GM12878 (cell line): ENCODE data around the gene ZMIZ1.

ENCODE experiments used
- CREB1 ChIP-seq: IDR thresholded peaks from 2 replicates; pipeline ENCODE4 v1.6.1; 2012; ENCODE audit warnings: low read depth, mild to moderate bottlenecking, inconsistent platforms
- EP300 ChIP-seq, 2 experiments: fragments of 150-350 bp in 1 of 2; IDR thresholded peaks; 2 replicates each; pipeline ENCODE4 v1.6.1; 2011 to 2012; ENCODE audit warnings: low read depth in 2 of 2, low read length in 2 of 2, borderline replicate concordance in 1 of 2, improper control_type of control experiment in 1 of 2, inconsistent platforms in 1 of 2; ENCODE audit not compliant: control insufficient read depth in 1 of 2
- MXI1 ChIP-seq: fragments of 150-350 bp; IDR thresholded peaks from 2 replicates; pipeline ENCODE4 v1.6.1; 2011; ENCODE audit warnings: low read depth, mild to moderate bottlenecking, inconsistent platforms, low read length, improper control_type of control experiment
- NFIC ChIP-seq: IDR thresholded peaks from 2 replicates; pipeline ENCODE4 v1.6.1; 2012; ENCODE audit warnings: low read depth, mild to moderate bottlenecking, inconsistent platforms, low read length, moderate library complexity
- SMC3 ChIP-seq: IDR thresholded peaks from 2 replicates; pipeline ENCODE4 v1.6.1; 2011; ENCODE audit warnings: low read length, improper control_type of control experiment, borderline replicate concordance
- TF ChIP-seq, protein P1 (sequence below): fragments of 450-650 bp; formaldehyde crosslinking; IDR thresholded peaks from 2 replicates; pipeline ENCODE4 v1.4.0; 2022; ENCODE audit warnings: mild to moderate bottlenecking, moderate library complexity
- TF ChIP-seq, protein P2 (sequence below): fragments of 450-650 bp; IDR thresholded peaks from 2 replicates; pipeline ENCODE4 v1.6.1; 2017; ENCODE audit warnings: antibody characterized with exemption, mild to moderate bottlenecking, moderate library complexity
- TF ChIP-seq, protein P3 (sequence below): IDR thresholded peaks from 2 replicates; pipeline ENCODE4 v1.6.1; 2012; ENCODE audit warnings: low read length, inconsistent platforms
- TF ChIP-seq, protein P4 (sequence below), 3 experiments: IDR thresholded peaks in 2 of 3; conservative IDR thresholded peaks in 1 of 3; 2 replicates each; pipeline ENCODE4 v1.5.1; 2011; ENCODE audit warnings: low read depth in 3 of 3, low read length in 3 of 3, mild to moderate bottlenecking in 3 of 3, control low read depth in 2 of 3, moderate library complexity in 2 of 3, inconsistent platforms in 1 of 3, mixed read lengths in 1 of 3; ENCODE audit not compliant: control insufficient read depth in 2 of 3, insufficient read depth in 1 of 3; ENCODE audit errors: extremely low read depth in 1 of 3

DNA sequence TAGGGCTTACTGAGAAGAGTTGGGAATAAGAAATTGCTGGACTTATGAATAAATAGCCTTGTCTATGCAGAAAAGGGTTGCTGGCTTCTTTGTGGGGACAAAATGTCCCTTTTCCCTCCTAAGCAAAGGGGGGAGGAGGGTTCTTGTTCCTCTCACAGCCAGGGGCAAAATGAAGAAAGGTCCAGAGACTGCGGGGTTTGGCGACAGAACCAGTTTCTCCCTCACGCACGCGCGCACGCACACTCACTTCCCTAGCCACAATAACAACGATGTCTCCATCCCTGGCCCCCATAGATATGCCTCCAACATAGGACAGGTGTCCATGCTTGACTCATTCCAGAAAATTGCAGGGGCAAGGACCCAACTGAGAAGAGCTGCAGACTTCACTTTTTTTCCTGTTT lies 3.3 kb downstream of the ZMIZ1 start:
- no peak for TF ChIP-seq NFIC
- TF ChIP-seq, protein P1, sequence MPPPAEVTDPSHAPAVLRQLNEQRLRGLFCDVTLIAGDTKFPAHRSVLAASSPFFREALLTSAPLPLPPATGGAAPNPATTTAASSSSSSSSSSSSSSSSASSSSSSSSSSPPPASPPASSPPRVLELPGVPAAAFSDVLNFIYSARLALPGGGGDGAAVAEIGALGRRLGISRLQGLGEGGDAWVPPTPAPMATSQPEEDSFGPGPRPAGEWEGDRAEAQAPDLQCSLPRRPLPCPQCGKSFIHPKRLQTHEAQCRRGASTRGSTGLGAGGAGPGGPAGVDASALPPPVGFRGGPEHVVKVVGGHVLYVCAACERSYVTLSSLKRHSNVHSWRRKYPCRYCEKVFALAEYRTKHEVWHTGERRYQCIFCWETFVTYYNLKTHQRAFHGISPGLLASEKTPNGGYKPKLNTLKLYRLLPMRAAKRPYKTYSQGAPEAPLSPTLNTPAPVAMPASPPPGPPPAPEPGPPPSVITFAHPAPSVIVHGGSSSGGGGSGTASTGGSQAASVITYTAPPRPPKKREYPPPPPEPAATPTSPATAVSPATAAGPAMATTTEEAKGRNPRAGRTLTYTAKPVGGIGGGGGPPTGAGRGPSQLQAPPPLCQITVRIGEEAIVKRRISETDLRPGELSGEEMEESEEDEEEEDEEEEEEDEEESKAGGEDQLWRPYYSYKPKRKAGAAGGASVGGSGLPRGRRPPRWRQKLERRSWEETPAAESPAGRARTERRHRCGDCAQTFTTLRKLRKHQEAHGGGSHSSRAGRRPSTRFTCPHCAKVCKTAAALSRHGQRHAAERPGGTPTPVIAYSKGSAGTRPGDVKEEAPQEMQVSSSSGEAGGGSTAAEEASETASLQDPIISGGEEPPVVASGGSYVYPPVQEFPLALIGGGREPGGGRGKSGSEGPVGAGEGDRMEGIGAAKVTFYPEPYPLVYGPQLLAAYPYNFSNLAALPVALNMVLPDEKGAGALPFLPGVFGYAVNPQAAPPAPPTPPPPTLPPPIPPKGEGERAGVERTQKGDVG (CRISPR knock-in tag) = no peak
- no peak for TF ChIP-seq MXI1
- TF ChIP-seq, protein P2, sequence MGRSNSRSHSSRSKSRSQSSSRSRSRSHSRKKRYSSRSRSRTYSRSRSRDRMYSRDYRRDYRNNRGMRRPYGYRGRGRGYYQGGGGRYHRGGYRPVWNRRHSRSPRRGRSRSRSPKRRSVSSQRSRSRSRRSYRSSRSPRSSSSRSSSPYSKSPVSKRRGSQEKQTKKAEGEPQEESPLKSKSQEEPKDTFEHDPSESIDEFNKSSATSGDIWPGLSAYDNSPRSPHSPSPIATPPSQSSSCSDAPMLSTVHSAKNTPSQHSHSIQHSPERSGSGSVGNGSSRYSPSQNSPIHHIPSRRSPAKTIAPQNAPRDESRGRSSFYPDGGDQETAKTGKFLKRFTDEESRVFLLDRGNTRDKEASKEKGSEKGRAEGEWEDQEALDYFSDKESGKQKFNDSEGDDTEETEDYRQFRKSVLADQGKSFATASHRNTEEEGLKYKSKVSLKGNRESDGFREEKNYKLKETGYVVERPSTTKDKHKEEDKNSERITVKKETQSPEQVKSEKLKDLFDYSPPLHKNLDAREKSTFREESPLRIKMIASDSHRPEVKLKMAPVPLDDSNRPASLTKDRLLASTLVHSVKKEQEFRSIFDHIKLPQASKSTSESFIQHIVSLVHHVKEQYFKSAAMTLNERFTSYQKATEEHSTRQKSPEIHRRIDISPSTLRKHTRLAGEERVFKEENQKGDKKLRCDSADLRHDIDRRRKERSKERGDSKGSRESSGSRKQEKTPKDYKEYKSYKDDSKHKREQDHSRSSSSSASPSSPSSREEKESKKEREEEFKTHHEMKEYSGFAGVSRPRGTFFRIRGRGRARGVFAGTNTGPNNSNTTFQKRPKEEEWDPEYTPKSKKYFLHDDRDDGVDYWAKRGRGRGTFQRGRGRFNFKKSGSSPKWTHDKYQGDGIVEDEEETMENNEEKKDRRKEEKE = no peak
- TF ChIP-seq, protein P3, sequence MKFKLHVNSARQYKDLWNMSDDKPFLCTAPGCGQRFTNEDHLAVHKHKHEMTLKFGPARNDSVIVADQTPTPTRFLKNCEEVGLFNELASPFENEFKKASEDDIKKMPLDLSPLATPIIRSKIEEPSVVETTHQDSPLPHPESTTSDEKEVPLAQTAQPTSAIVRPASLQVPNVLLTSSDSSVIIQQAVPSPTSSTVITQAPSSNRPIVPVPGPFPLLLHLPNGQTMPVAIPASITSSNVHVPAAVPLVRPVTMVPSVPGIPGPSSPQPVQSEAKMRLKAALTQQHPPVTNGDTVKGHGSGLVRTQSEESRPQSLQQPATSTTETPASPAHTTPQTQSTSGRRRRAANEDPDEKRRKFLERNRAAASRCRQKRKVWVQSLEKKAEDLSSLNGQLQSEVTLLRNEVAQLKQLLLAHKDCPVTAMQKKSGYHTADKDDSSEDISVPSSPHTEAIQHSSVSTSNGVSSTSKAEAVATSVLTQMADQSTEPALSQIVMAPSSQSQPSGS = no peak
- no peak for TF ChIP-seq EP300 (IDR thresholded peaks at IDR 0.05; ENCODE audit: borderline replicate concordance in 1 of 2, control insufficient read depth in 1 of 2, low read depth in 2 of 2, low read length in 2 of 2)
- no peak for TF ChIP-seq SMC3
- TF ChIP-seq, protein P4, sequence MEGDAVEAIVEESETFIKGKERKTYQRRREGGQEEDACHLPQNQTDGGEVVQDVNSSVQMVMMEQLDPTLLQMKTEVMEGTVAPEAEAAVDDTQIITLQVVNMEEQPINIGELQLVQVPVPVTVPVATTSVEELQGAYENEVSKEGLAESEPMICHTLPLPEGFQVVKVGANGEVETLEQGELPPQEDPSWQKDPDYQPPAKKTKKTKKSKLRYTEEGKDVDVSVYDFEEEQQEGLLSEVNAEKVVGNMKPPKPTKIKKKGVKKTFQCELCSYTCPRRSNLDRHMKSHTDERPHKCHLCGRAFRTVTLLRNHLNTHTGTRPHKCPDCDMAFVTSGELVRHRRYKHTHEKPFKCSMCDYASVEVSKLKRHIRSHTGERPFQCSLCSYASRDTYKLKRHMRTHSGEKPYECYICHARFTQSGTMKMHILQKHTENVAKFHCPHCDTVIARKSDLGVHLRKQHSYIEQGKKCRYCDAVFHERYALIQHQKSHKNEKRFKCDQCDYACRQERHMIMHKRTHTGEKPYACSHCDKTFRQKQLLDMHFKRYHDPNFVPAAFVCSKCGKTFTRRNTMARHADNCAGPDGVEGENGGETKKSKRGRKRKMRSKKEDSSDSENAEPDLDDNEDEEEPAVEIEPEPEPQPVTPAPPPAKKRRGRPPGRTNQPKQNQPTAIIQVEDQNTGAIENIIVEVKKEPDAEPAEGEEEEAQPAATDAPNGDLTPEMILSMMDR (IDR thresholded peaks at IDR 0.05 in 2 of 3, conservative IDR thresholded peaks at IDR 0.05 in 1 of 3; ENCODE audit: control insufficient read depth in 2 of 3, extremely low read depth in 1 of 3, insufficient read depth in 1 of 3, low read depth in 3 of 3, low read length in 3 of 3) = no peak
- TF ChIP-seq CREB1 = no peak
